GM23338 (cell line): ENCODE data around the gene NNT. TPM values are rescaled to one million over a fixed set of nuclear protein-coding genes. Genes with fewer than 3 reads are reported as not detected.

Source experiments
- ATAC-seq: fragments of 200-7000 bp; cut with Tn5 transposase; 3 replicates; pipeline ENCODE4 v1.9.1; 2020
- DNase-seq: peaks from one replicate; pipeline ENCODE4 v3.0.0-alpha.2; 2015; ENCODE audit warnings: low spot score
- H2AFZ ChIP-seq: fragments of 200-600 bp; sonication (generic); 2 replicates; pipeline ENCODE4 v1.8.0; 2016; ENCODE audit warnings: antibody characterized with exemption, mild to moderate bottlenecking, moderate library complexity
- H3F3A ChIP-seq: fragments of 200-600 bp; sonication (generic); replicated peaks from 2 replicates; pipeline ENCODE4 v1.8.0; 2017; ENCODE audit warnings: antibody characterized with exemption, mixed run types, low read depth
- H3K27ac ChIP-seq: fragments of 200-600 bp; sonication (generic); 2 replicates; pipeline ENCODE4 v1.6.1; 2016; ENCODE audit warnings: low read depth
- H3K27me3 ChIP-seq: fragments of 200-600 bp; sonication (generic); 2 replicates; pipeline ENCODE4 v1.8.0; 2016; ENCODE audit warnings: mild to moderate bottlenecking, mixed run types, moderate library complexity; ENCODE audit not compliant: insufficient read depth
- H3K36me3 ChIP-seq: fragments of 200-600 bp; sonication (generic); 2 replicates; pipeline ENCODE4 v1.8.0; 2016; ENCODE audit warnings: mild to moderate bottlenecking; ENCODE audit not compliant: insufficient read depth
- H3K4me1 ChIP-seq: fragments of 200-600 bp; sonication (generic); 2 replicates; pipeline ENCODE4 v1.8.0; 2016; ENCODE audit warnings: mild to moderate bottlenecking, moderate library complexity; ENCODE audit not compliant: insufficient read depth
- H3K4me2 ChIP-seq: fragments of 200-600 bp; sonication (generic); 2 replicates; pipeline ENCODE4 v1.7.1; 2017; ENCODE audit warnings: mixed run types
- H3K4me3 ChIP-seq: fragments of 200-600 bp; sonication (generic); 2 replicates; pipeline ENCODE4 v1.6.1; 2016; ENCODE audit warnings: mixed run types
- H3K79me2 ChIP-seq: fragments of 200-600 bp; sonication (generic); replicated peaks from 2 replicates; pipeline ENCODE4 v1.8.0; 2017; ENCODE audit warnings: mild to moderate bottlenecking; ENCODE audit not compliant: insufficient read depth
- H3K9me2 ChIP-seq: fragments of 200-600 bp; sonication (generic); 2 replicates; pipeline ENCODE4 v1.8.0; 2017; ENCODE audit not compliant: insufficient read depth
- H4K20me1 ChIP-seq: fragments of 200-600 bp; sonication (generic); replicated peaks from 2 replicates; pipeline ENCODE4 v1.8.0; 2017; ENCODE audit warnings: mild to moderate bottlenecking; ENCODE audit not compliant: insufficient read depth
- H3K27ac Mint-ChIP-seq: 2 replicates; pipeline ENCODE4 v1.8.0; 2020; ENCODE audit warnings: inconsistent platforms, mild to moderate bottlenecking, moderate library complexity, mixed read lengths
- H3K27me3 Mint-ChIP-seq: 3 replicates; pipeline ENCODE4 v1.8.0; 2022; ENCODE audit warnings: low read depth, mild to moderate bottlenecking, moderate library complexity, mixed read lengths, inconsistent platforms; ENCODE audit not compliant: insufficient read depth, poor library complexity
- H3K36me3 Mint-ChIP-seq: 3 replicates; pipeline ENCODE4 v1.8.0; 2021; ENCODE audit warnings: low read depth, mild to moderate bottlenecking, inconsistent platforms, moderate library complexity, mixed read lengths
- H3K4me1 Mint-ChIP-seq: 3 replicates; pipeline ENCODE4 v1.8.0; 2020; ENCODE audit warnings: mild to moderate bottlenecking, inconsistent platforms, mixed read lengths
- H3K4me3 Mint-ChIP-seq: 3 replicates; pipeline ENCODE4 v1.8.0; 2021; ENCODE audit warnings: moderate library complexity, mild to moderate bottlenecking, inconsistent platforms, mixed read lengths
- H3K9me3 Mint-ChIP-seq: 3 replicates; pipeline ENCODE4 v1.8.0; 2020; ENCODE audit warnings: moderate library complexity, mild to moderate bottlenecking, inconsistent platforms, mixed read lengths
- CREB1 ChIP-seq: fragments of 250-450 bp; sonication (Bioruptor Pico); IDR thresholded peaks from 2 replicates; pipeline ENCODE4 v1.5.0; 2020; ENCODE audit warnings: low read depth, mild to moderate bottlenecking, moderate library complexity
- EZH2phosphoT487 ChIP-seq: fragments of 200-600 bp; sonication (generic); IDR thresholded peaks from one replicate; pipeline ENCODE4 v1.8.1; 2018; ENCODE audit warnings: antibody characterized with exemption; ENCODE audit not compliant: unreplicated experiment
- JUNB ChIP-seq: IDR thresholded peaks from one replicate; pipeline ENCODE4 v1.6.1; 2016; ENCODE audit warnings: antibody characterized with exemption; ENCODE audit not compliant: unreplicated experiment
- NANOG ChIP-seq: IDR thresholded peaks from 2 replicates; pipeline ENCODE4 v1.6.1; 2016; ENCODE audit warnings: antibody characterized with exemption, borderline replicate concordance
- POLR2AphosphoS5 ChIP-seq: IDR thresholded peaks from 2 replicates; pipeline ENCODE4 v1.6.1; 2016; ENCODE audit warnings: antibody characterized with exemption, low read depth
- STAT1 ChIP-seq: IDR thresholded peaks from one replicate; pipeline ENCODE4 v1.6.1; 2016; ENCODE audit warnings: antibody characterized with exemption; ENCODE audit not compliant: unreplicated experiment
- ZNF114 ChIP-seq: fragments of 250-450 bp; sonication (Bioruptor Pico); IDR thresholded peaks from 2 replicates; pipeline ENCODE4 v1.5.0; 2020; ENCODE audit warnings: mild to moderate bottlenecking, moderate library complexity
- ZNF331 ChIP-seq: fragments of 250-450 bp; sonication (Bioruptor Pico); IDR thresholded peaks from 2 replicates; pipeline ENCODE4 v1.5.0; 2020; ENCODE audit warnings: low read depth, mild to moderate bottlenecking, moderate library complexity
- polyA plus RNA-seq: library from polyadenylated mRNA; unstranded; fragments of >200 nt; fragmentation: Nextera tagmentation; extraction: Ambion mirVana; gene quantifications from 2 replicates; pipeline ENCODE4 v1.2.1, GENCODE V29; 2016
- total RNA-seq: library from RNA; depleted of rRNA; stranded (reverse); fragments of >200 nt; shearing (Covaris generic); gene quantifications from 2 replicates; pipeline ENCODE4 v1.2.3, GENCODE V29; 2014
- TF ChIP-seq, protein P1 (sequence below): fragments of 250-450 bp; sonication (Bioruptor Pico); IDR thresholded peaks from 2 replicates; pipeline ENCODE4 v1.5.0; 2020; ENCODE audit warnings: mild to moderate bottlenecking, moderate library complexity
- TF ChIP-seq, protein P2 (sequence below): IDR thresholded peaks from 2 replicates; pipeline ENCODE4 v1.6.1; 2016; ENCODE audit warnings: antibody characterized with exemption
- TF ChIP-seq, protein P3 (sequence below): IDR thresholded peaks from one replicate; pipeline ENCODE4 v1.6.1; 2018; ENCODE audit warnings: antibody characterized with exemption; ENCODE audit not compliant: unreplicated experiment
- TF ChIP-seq, protein P4 (sequence below), 2 experiments: fragments of 200-600 bp in 1 of 2; sonication (generic) in 1 of 2; conservative IDR thresholded peaks; 2 replicates each; pipeline versions ENCODE4 v1.5.1 to v1.6.1; 2016 to 2017; ENCODE audit warnings: antibody characterized with exemption in 2 of 2, low read depth in 2 of 2, mild to moderate bottlenecking in 2 of 2, moderate library complexity in 1 of 2

Gene NNT
- total and polyA plus RNA-seq, 2 experiments from 2014 or later = 10.8 to 15.9 TPM

DNA sequence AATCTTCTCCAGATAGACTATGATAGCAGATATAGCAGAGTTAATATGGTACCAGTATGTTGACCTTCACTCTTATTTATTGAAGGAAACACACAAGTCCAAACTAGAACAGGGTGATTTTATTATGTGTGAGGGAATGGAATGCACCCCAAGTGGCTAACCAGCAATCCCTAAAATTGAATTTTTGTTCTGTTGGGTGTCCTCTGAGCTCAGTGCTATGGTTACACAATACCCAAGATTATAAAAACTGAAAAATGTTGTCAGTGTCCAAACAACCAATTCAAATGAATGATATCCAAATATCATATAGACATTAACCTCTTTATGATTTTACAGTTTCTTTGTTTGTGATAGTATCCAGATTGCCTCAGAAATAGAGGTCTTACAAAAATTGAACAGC, 60.9 kb downstream of the NNT start (continued):
- TF ChIP-seq, protein P1, sequence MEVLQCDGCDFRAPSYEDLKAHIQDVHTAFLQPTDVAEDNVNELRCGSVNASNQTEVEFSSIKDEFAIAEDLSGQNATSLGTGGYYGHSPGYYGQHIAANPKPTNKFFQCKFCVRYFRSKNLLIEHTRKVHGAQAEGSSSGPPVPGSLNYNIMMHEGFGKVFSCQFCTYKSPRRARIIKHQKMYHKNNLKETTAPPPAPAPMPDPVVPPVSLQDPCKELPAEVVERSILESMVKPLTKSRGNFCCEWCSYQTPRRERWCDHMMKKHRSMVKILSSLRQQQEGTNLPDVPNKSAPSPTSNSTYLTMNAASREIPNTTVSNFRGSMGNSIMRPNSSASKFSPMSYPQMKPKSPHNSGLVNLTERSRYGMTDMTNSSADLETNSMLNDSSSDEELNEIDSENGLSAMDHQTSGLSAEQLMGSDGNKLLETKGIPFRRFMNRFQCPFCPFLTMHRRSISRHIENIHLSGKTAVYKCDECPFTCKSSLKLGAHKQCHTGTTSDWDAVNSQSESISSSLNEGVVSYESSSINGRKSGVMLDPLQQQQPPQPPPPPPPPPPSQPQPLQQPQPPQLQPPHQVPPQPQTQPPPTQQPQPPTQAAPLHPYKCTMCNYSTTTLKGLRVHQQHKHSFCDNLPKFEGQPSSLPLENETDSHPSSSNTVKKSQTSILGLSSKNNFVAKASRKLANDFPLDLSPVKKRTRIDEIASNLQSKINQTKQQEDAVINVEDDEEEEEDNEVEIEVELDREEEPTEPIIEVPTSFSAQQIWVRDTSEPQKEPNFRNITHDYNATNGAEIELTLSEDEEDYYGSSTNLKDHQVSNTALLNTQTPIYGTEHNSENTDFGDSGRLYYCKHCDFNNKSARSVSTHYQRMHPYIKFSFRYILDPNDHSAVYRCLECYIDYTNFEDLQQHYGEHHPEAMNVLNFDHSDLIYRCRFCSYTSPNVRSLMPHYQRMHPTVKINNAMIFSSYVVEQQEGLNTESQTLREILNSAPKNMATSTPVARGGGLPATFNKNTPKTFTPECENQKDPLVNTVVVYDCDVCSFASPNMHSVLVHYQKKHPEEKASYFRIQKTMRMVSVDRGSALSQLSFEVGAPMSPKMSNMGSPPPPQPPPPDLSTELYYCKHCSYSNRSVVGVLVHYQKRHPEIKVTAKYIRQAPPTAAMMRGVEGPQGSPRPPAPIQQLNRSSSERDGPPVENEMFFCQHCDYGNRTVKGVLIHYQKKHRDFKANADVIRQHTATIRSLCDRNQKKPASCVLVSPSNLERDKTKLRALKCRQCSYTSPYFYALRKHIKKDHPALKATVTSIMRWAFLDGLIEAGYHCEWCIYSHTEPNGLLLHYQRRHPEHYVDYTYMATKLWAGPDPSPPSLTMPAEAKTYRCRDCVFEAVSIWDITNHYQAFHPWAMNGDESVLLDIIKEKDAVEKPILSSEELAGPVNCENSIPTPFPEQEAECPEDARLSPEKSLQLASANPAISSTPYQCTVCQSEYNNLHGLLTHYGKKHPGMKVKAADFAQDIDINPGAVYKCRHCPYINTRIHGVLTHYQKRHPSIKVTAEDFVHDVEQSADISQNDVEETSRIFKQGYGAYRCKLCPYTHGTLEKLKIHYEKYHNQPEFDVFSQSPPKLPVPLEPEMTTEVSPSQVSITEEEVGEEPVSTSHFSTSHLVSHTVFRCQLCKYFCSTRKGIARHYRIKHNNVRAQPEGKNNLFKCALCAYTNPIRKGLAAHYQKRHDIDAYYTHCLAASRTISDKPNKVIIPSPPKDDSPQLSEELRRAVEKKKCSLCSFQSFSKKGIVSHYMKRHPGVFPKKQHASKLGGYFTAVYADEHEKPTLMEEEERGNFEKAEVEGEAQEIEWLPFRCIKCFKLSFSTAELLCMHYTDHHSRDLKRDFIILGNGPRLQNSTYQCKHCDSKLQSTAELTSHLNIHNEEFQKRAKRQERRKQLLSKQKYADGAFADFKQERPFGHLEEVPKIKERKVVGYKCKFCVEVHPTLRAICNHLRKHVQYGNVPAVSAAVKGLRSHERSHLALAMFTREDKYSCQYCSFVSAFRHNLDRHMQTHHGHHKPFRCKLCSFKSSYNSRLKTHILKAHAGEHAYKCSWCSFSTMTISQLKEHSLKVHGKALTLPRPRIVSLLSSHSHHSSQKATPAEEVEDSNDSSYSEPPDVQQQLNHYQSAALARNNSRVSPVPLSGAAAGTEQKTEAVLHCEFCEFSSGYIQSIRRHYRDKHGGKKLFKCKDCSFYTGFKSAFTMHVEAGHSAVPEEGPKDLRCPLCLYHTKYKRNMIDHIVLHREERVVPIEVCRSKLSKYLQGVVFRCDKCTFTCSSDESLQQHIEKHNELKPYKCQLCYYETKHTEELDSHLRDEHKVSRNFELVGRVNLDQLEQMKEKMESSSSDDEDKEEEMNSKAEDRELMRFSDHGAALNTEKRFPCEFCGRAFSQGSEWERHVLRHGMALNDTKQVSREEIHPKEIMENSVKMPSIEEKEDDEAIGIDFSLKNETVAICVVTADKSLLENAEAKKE (CRISPR knock-in tag) = no peak
- no peak for TF ChIP-seq ZNF331 (CRISPR knock-in tag)

DNA sequence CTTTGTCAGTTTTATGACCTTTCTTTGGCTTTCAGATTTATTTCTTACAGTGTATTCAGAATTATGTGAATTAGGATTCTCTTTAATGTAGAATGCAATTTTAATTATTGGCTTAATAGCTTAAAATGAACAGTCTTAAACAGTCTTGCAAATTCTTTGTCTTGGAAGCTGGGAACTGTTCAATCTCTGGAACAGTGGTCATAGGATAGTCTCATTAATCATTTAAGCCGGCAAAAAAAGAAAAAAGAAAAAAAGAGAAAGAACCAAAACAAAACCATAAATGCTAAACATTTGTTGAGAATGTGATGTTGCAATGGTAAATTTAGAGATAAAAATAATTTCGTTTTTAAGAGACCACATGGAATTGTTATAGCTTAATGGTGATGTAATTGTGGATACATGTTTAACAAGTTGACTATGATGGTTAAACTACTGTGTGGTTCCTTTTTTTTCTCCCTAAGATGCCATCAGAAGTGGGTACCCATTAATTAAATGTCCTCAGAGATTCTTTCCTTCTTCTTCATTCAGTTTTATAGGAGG, 61.6 kb downstream of the NNT start:
- Mint-ChIP-seq H3K27ac (no peak overlapping the region), H3K27me3 (no peaks in the 10 kb centered on the region), H3K4me1 (no peaks in the 10 kb centered on the region), H3K9me3 (peaks cover 26% of the 10 kb centered on the region; the same call in 2 of the 3 replicates), H3K36me3 (peaks cover 33% of the 10 kb centered on the region), H3K4me3 (no peak overlapping the region)
- no peaks in the 10 kb centered on the region for H3K36me3 ChIP-seq
- no peaks in the 10 kb centered on the region for H3K4me1 ChIP-seq
- no peaks in the 10 kb centered on the region for H3K27me3 ChIP-seq
- H3K4me2 ChIP-seq = no peak overlapping the region
- H3K9me2 ChIP-seq = no peaks in the 10 kb centered on the region
- no peaks in the 10 kb centered on the region for H3K79me2 ChIP-seq
- no peaks in the 10 kb centered on the region for H3F3A ChIP-seq
- H2AFZ ChIP-seq = no peak overlapping the region
- DNase-seq (no peak), ATAC-seq (no peak)
- no peaks in the 10 kb centered on the region for H4K20me1 ChIP-seq
- no peak overlapping the region for H3K4me3 ChIP-seq
- H3K27ac ChIP-seq = no peak overlapping the region
- no peak for TF ChIP-seq POLR2AphosphoS5
- TF ChIP-seq JUNB = no peak
- TF ChIP-seq, protein P2, sequence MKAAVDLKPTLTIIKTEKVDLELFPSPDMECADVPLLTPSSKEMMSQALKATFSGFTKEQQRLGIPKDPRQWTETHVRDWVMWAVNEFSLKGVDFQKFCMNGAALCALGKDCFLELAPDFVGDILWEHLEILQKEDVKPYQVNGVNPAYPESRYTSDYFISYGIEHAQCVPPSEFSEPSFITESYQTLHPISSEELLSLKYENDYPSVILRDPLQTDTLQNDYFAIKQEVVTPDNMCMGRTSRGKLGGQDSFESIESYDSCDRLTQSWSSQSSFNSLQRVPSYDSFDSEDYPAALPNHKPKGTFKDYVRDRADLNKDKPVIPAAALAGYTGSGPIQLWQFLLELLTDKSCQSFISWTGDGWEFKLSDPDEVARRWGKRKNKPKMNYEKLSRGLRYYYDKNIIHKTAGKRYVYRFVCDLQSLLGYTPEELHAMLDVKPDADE = no peak
- no peak for TF ChIP-seq STAT1
- no peak for TF ChIP-seq CREB1 (CRISPR knock-in tag)
- no peak for TF ChIP-seq ZNF331 (CRISPR knock-in tag)
- TF ChIP-seq, protein P3, sequence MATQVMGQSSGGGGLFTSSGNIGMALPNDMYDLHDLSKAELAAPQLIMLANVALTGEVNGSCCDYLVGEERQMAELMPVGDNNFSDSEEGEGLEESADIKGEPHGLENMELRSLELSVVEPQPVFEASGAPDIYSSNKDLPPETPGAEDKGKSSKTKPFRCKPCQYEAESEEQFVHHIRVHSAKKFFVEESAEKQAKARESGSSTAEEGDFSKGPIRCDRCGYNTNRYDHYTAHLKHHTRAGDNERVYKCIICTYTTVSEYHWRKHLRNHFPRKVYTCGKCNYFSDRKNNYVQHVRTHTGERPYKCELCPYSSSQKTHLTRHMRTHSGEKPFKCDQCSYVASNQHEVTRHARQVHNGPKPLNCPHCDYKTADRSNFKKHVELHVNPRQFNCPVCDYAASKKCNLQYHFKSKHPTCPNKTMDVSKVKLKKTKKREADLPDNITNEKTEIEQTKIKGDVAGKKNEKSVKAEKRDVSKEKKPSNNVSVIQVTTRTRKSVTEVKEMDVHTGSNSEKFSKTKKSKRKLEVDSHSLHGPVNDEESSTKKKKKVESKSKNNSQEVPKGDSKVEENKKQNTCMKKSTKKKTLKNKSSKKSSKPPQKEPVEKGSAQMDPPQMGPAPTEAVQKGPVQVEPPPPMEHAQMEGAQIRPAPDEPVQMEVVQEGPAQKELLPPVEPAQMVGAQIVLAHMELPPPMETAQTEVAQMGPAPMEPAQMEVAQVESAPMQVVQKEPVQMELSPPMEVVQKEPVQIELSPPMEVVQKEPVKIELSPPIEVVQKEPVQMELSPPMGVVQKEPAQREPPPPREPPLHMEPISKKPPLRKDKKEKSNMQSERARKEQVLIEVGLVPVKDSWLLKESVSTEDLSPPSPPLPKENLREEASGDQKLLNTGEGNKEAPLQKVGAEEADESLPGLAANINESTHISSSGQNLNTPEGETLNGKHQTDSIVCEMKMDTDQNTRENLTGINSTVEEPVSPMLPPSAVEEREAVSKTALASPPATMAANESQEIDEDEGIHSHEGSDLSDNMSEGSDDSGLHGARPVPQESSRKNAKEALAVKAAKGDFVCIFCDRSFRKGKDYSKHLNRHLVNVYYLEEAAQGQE = no peak
- TF ChIP-seq ZNF114 (CRISPR knock-in tag) = no peak
- TF ChIP-seq NANOG = no peak
- TF ChIP-seq, protein P4, sequence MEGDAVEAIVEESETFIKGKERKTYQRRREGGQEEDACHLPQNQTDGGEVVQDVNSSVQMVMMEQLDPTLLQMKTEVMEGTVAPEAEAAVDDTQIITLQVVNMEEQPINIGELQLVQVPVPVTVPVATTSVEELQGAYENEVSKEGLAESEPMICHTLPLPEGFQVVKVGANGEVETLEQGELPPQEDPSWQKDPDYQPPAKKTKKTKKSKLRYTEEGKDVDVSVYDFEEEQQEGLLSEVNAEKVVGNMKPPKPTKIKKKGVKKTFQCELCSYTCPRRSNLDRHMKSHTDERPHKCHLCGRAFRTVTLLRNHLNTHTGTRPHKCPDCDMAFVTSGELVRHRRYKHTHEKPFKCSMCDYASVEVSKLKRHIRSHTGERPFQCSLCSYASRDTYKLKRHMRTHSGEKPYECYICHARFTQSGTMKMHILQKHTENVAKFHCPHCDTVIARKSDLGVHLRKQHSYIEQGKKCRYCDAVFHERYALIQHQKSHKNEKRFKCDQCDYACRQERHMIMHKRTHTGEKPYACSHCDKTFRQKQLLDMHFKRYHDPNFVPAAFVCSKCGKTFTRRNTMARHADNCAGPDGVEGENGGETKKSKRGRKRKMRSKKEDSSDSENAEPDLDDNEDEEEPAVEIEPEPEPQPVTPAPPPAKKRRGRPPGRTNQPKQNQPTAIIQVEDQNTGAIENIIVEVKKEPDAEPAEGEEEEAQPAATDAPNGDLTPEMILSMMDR (conservative IDR thresholded peaks at IDR 0.05; ENCODE audit: low read depth in 2 of 2) = no peak
- TF ChIP-seq EZH2phosphoT487 = no peak
